GM12878 (cell line): ENCODE measurements around the gene SLC5A10. TPM values are rescaled to one million over a fixed set of nuclear protein-coding genes. Genes with fewer than 3 reads are reported as not detected.

ENCODE experiments used
- ATAC-seq: fragments of 200-7000 bp; cut with Tn5 transposase; 3 replicates; pipeline ENCODE4 v1.9.1; 2020; ENCODE audit warnings: mild to moderate bottlenecking, moderate library complexity
- BruUV-seq: library from RNA; stranded (reverse); fragments of 400-500 nt; replicated peaks from 2 replicates; lab custom pipeline; 2021; lab: Mats Ljungman, UMichigan
- CTCF ChIA-PET: fragments of 300-600 bp; sonication (Branson Sonifier 250); formaldehyde crosslinking; extraction: SDS; loops from one replicate; lab custom pipeline; 2021; ENCODE audit warnings: inconsistent platforms; lab: Yijun Ruan, JAX
- POLR2A ChIA-PET: fragments of 350-600 bp; formaldehyde crosslinking; extraction: SDS; loops from one replicate; lab custom pipeline; 2021; ENCODE audit warnings: inconsistent platforms; lab: Charles Lee
- RAD21 ChIA-PET: fragments of 300-600 bp; sonication (Branson Sonifier 250); formaldehyde crosslinking; loops from one replicate; lab custom pipeline; 2023; ENCODE audit warnings: antibody characterized with exemption; ENCODE audit not compliant: unreplicated experiment; lab: Charles Lee
- SMC1A ChIA-PET: fragments of 300-600 bp; sonication (Branson Sonifier 250); formaldehyde crosslinking; loops from one replicate; lab custom pipeline; 2023; ENCODE audit not compliant: unreplicated experiment, uncharacterized antibody; lab: Charles Lee
- DNase-seq: peaks from one replicate; pipeline ENCODE4 v3.0.0-alpha.2; 2011; ENCODE audit warnings: low read depth, low spot score
- FAIRE-seq: peaks from 3 replicates; lab custom pipeline; 2011; peaks lifted over from hg19 to GRCh38; lab: Jason Lieb, UNC
- H2AFZ ChIP-seq: 2 replicates; pipeline ENCODE4 v1.6.0; 2011; ENCODE audit warnings: low read depth, low read length, control low read depth; ENCODE audit not compliant: control insufficient read depth
- H3K27ac ChIP-seq: 2 replicates; pipeline ENCODE4 v1.5.1; 2011; ENCODE audit warnings: control low read depth; ENCODE audit not compliant: control insufficient read depth, insufficient read depth
- H3K27me3 ChIP-seq, 2 experiments: replicated peaks in 1 of 2; 2 replicates each; pipeline versions ENCODE4 v1.6.0 to v1.6.1; 2011; ENCODE audit warnings: low read length in 1 of 2; ENCODE audit not compliant: control insufficient read depth in 2 of 2, insufficient read depth in 2 of 2
- H3K36me3 ChIP-seq, 2 experiments: 2 replicates each; pipeline ENCODE4 v1.5.1; 2011; ENCODE audit warnings: low read length in 1 of 2; ENCODE audit not compliant: control insufficient read depth in 2 of 2, insufficient read depth in 2 of 2
- H3K4me1 ChIP-seq: 2 replicates; pipeline ENCODE4 v1.6.1; 2011; ENCODE audit warnings: mild to moderate bottlenecking, low read length, moderate library complexity, mixed read lengths; ENCODE audit not compliant: control insufficient read depth, insufficient read depth
- H3K4me2 ChIP-seq: 2 replicates; pipeline ENCODE4 v1.6.0; 2011; ENCODE audit warnings: control low read depth; ENCODE audit not compliant: control insufficient read depth, insufficient read depth
- H3K4me3 ChIP-seq: fragments of 200-600 bp; sonication (generic); 2 replicates; pipeline ENCODE4 v1.5.1; 2016
- H3K79me2 ChIP-seq: 2 replicates; pipeline ENCODE4 v1.6.0; 2011; ENCODE audit warnings: low read length; ENCODE audit not compliant: control insufficient read depth, insufficient read depth
- H3K9ac ChIP-seq: 2 replicates; pipeline ENCODE4 v1.8.0; 2011; ENCODE audit warnings: low read length, control low read depth, mixed read lengths; ENCODE audit not compliant: control insufficient read depth, insufficient read depth
- H3K9me3 ChIP-seq: replicated peaks from 3 replicates; pipeline ENCODE4 v1.5.1; 2011; ENCODE audit warnings: mild to moderate bottlenecking, low read length; ENCODE audit not compliant: control insufficient read depth, insufficient read depth
- H4K20me1 ChIP-seq: 2 replicates; pipeline ENCODE4 v1.6.0; 2011; ENCODE audit not compliant: control insufficient read depth, insufficient read depth
- CBX5 ChIP-seq: sonication (generic); IDR thresholded peaks from 2 replicates; pipeline ENCODE4 v1.6.1; 2016; ENCODE audit warnings: low read depth, moderate library complexity, mild to moderate bottlenecking, inconsistent platforms
- GATAD2B ChIP-seq: fragments of 450-650 bp; conservative IDR thresholded peaks from 2 replicates; pipeline ENCODE4 v1.6.1; 2017; ENCODE audit warnings: low read depth, mild to moderate bottlenecking, moderate library complexity
- KLF5 ChIP-seq: fragments of 450-650 bp; IDR thresholded peaks from 2 replicates; pipeline ENCODE4 v1.6.1; 2014; ENCODE audit warnings: mild to moderate bottlenecking; ENCODE audit not compliant: partially characterized antibody
- RB1 ChIP-seq: fragments of 450-650 bp; formaldehyde crosslinking; IDR thresholded peaks from 2 replicates; pipeline ENCODE4 v1.6.1; 2017; ENCODE audit warnings: mild to moderate bottlenecking, borderline replicate concordance
- SMAD5 ChIP-seq: IDR thresholded peaks from 2 replicates; pipeline ENCODE4 v1.6.1; 2016; ENCODE audit warnings: antibody characterized with exemption, low read depth
- WRNIP1 ChIP-seq: IDR thresholded peaks from 2 replicates; pipeline ENCODE4 v1.6.1; 2011; ENCODE audit warnings: low read depth, low read length, improper control_type of control experiment, borderline replicate concordance
- ZBTB33 ChIP-seq: fragments of 450-650 bp; IDR thresholded peaks from 2 replicates; pipeline ENCODE4 v1.6.1; 2017; ENCODE audit warnings: mild to moderate bottlenecking
- ZZZ3 ChIP-seq: IDR thresholded peaks from 2 replicates; pipeline ENCODE4 v1.6.1; 2011; ENCODE audit warnings: low read depth; ENCODE audit not compliant: control insufficient read depth, insufficient read length
- WGBS: methylation state at CpG from one replicate; pipeline ENCODE4 v1.1.6; 2016; ENCODE audit warnings: low lambda C conversion rate; ENCODE audit not compliant: insufficient replicate concordance, insufficient coverage; ENCODE audit errors: missing lambda C conversion rate; 5-methylcytosine and 5-hydroxymethylcytosine counted together
- in situ Hi-C: fragments of 300-500 bp; cut with MboI; formaldehyde crosslinking; loops from 9 replicates; pipeline ENCODE4 v1.14.3; 2018; ENCODE audit warnings: mixed read lengths
- intact Hi-C: fragments of 100-400 bp; cut with micrococcal nuclease; formaldehyde crosslinking; loops from one replicate; pipeline ENCODE4 v1.14.2; 2022; ENCODE audit not compliant: unreplicated experiment
- polyA plus RNA-seq, 11 experiments: library from polyadenylated mRNA; depleted of rRNA in 4 of 11; unstranded in 6 of 11; stranded (reverse) in 5 of 11; fragments of >200 nt; fragmentation: Nextera tagmentation in 4 of 11; fragmentation: Illumina TruSeq in 1 of 11; extraction: Ambion mirVana in 4 of 11; extraction: Trizol in 1 of 11; gene quantifications; 1 replicate in 1 of 11; 2 replicates in 10 of 11; pipeline versions ENCODE4 v1.2.1 to v1.2.3, GENCODE V29; 2011 to 2016; ENCODE audit warnings: inconsistent platforms in 2 of 11, missing spikeins in 2 of 11, low read depth in 1 of 11
- total RNA-seq, 4 experiments: library from RNA; depleted of rRNA in 3 of 4; stranded (reverse); fragments of >200 nt in 3 of 4; fragmentation: Illumina TruSeq in 1 of 4; extraction: Trizol in 1 of 4; gene quantifications; 2 replicates each; pipeline versions ENCODE4 v1.2.1 to v1.2.3, GENCODE V29; 2013 to 2021

SLC5A10 gene
- total and polyA plus RNA-seq, 10 of the 15 experiments (the other 5 are each of a cell fraction or from before 2014, with no cell fraction given), result under 0.01 to 0.18 (median 0.07) TPM; not detected in 4

GRCh38 chr17:18981335-18981641, 29.3 kb downstream of the SLC5A10 start:
- ChIA-PET SMC1A (no interaction called here), CTCF (interaction anchor here (0.8 kb wide), 1 partner anchor 20 kb away, joined by 3 read pairs; no protein-coding TSS in a partner anchor), RAD21 (no interaction called here), POLR2A (no interaction called here)
- H3K36me3 ChIP-seq, result peaks cover 0 to 20% of the 10 kb centered on the region in 2 experiments; a peak in 2 of 4 replicates
- no peaks in the 10 kb centered on the region for H3K4me1 ChIP-seq
- H3K4me3 ChIP-seq, result no peak overlapping the region
- no peak overlapping the region for H3K9ac ChIP-seq
- 84% methylated on average over 6 of the region's 6 CpGs for WGBS
- in situ Hi-C loops (no loop called here), intact Hi-C loops (no loop called here)
- ATAC-seq, result no peak
- BruUV-seq, result no TSS peak
- no peaks in the 10 kb centered on the region for H3K27me3 ChIP-seq
- H2AFZ ChIP-seq, result no peak overlapping the region
- H3K9me3 ChIP-seq, result no peaks in the 10 kb centered on the region
- H3K27ac ChIP-seq, result no peak overlapping the region
- no peak for DNase-seq
- no peaks in the 10 kb centered on the region for H3K79me2 ChIP-seq
- no peaks in the 10 kb centered on the region for H4K20me1 ChIP-seq
- TF ChIP-seq RB1, result no peak
- no peak for TF ChIP-seq CBX5
- no peak for TF ChIP-seq KLF5
- TF ChIP-seq ZBTB33, result no peak
- no peak for TF ChIP-seq SMAD5
- TF ChIP-seq ZZZ3, result no peak
- no peak for TF ChIP-seq GATAD2B
- TF ChIP-seq WRNIP1, result no peak
- H3K4me2 ChIP-seq, result no peak overlapping the region
- no peak for FAIRE-seq
